Endothelial cell of umbilical vein (primary cell): ENCODE measurements around the gene SCN5A. TPM values are rescaled to one million over a fixed set of nuclear protein-coding genes. Genes with fewer than 3 reads are reported as not detected.

Experiments used
- BruUV-seq: library from RNA; stranded (reverse); fragments of 400-500 nt; replicated peaks from 2 replicates; lab custom pipeline; 2021; lab: Mats Ljungman, UMichigan
- CTCF ChIA-PET: fragments of 300-600, 350-600 bp; sonication (Branson Sonifier 250); formaldehyde crosslinking; loops from one replicate; lab custom pipeline; 2021; ENCODE audit warnings: antibody characterized with exemption, inconsistent platforms; lab: Charles Lee
- POLR2A ChIA-PET: fragments of 300-600, 350-600 bp; sonication (Branson Sonifier 250); formaldehyde crosslinking; loops from one replicate; lab custom pipeline; 2021; ENCODE audit warnings: antibody characterized with exemption, inconsistent platforms; lab: Charles Lee
- DNase-seq: peaks from one replicate; pipeline ENCODE4 v3.0.0-alpha.2; 2011; ENCODE audit warnings: low read depth, low spot score
- FAIRE-seq: peaks from 2 replicates; lab custom pipeline; 2011; peaks lifted over from hg19 to GRCh38; lab: Jason Lieb, UNC
- H2AFZ ChIP-seq: 2 replicates; pipeline ENCODE4 v1.6.0; 2012; ENCODE audit warnings: low read depth, low read length, control low read depth, inconsistent platforms
- H3K27ac ChIP-seq: 2 replicates; pipeline ENCODE4 v1.5.1; 2011; ENCODE audit warnings: low read depth, mild to moderate bottlenecking, control low read depth, low read length, moderate library complexity; ENCODE audit not compliant: insufficient read depth
- H3K27me3 ChIP-seq, 2 experiments: 2 replicates each; pipeline versions ENCODE4 v1.6.0 to v1.6.1; 2011; ENCODE audit warnings: low read length in 2 of 2, mixed read lengths in 1 of 2; ENCODE audit not compliant: control insufficient read depth in 2 of 2, insufficient read depth in 2 of 2
- H3K36me3 ChIP-seq, 2 experiments: 2 replicates in 1 of 2; 3 replicates in 1 of 2; pipeline ENCODE4 v1.5.1; 2011; ENCODE audit warnings: low read length in 2 of 2, mild to moderate bottlenecking in 1 of 2, moderate library complexity in 1 of 2; ENCODE audit not compliant: control insufficient read depth in 2 of 2, insufficient read depth in 2 of 2; ENCODE audit errors: extremely low read depth in 1 of 2
- H3K4me1 ChIP-seq: 3 replicates; pipeline ENCODE4 v1.5.1; 2011; ENCODE audit warnings: mild to moderate bottlenecking, low read length; ENCODE audit not compliant: control insufficient read depth, insufficient read depth; ENCODE audit errors: extremely low read depth
- H3K4me2 ChIP-seq: 2 replicates; pipeline ENCODE4 v1.6.1; 2011; ENCODE audit warnings: low read length, control low read depth, mixed read lengths; ENCODE audit not compliant: insufficient read depth
- H3K4me3 ChIP-seq, 3 experiments: fragments of 200-600 bp in 1 of 3; sonication (generic), shearing (Covaris generic) in 1 of 3; replicated peaks in 1 of 3; 2 replicates each; pipeline ENCODE4 v1.5.1; 2011 to 2016; ENCODE audit warnings: control low read depth in 3 of 3, low read length in 3 of 3, mild to moderate bottlenecking in 2 of 3, inconsistent platforms in 1 of 3, low read depth in 1 of 3, moderate library complexity in 1 of 3; ENCODE audit not compliant: insufficient read depth in 1 of 3
- H3K79me2 ChIP-seq: 2 replicates; pipeline ENCODE4 v1.6.0; 2012; ENCODE audit warnings: low read length, inconsistent platforms; ENCODE audit not compliant: control insufficient read depth, insufficient read depth
- H3K9ac ChIP-seq: replicated peaks from 2 replicates; pipeline ENCODE3; 2011; ENCODE audit warnings: low read length, control low read depth; ENCODE audit not compliant: insufficient read depth; ENCODE audit errors: extremely low read depth
- H3K9me1 ChIP-seq: replicated peaks from 3 replicates; pipeline ENCODE4 v1.6.0; 2011; ENCODE audit warnings: mild to moderate bottlenecking, low read length; ENCODE audit not compliant: control insufficient read depth, insufficient read depth; ENCODE audit errors: extremely low read depth
- H3K9me3 ChIP-seq: replicated peaks from 2 replicates; pipeline ENCODE4 v1.5.1; 2012; ENCODE audit warnings: low read length, inconsistent platforms; ENCODE audit not compliant: control insufficient read depth, insufficient read depth
- H4K20me1 ChIP-seq: replicated peaks from 2 replicates; pipeline ENCODE3; 2011; ENCODE audit warnings: mild to moderate bottlenecking, low read length; ENCODE audit not compliant: control insufficient read depth, insufficient read depth; ENCODE audit errors: extremely low read depth
- CTCF ChIP-seq, 2 donors: IDR thresholded peaks; 1 replicate in 1 of 2; 2 replicates in 1 of 2; pipeline ENCODE4 v1.5.1; 2011; ENCODE audit warnings: low read length in 2 of 2, mild to moderate bottlenecking in 2 of 2, moderate library complexity in 2 of 2, control low read depth in 1 of 2, inconsistent platforms in 1 of 2, low read depth in 1 of 2; ENCODE audit not compliant: insufficient read depth in 1 of 2; ENCODE audit errors: extremely low read depth in 1 of 2
- EZH2 ChIP-seq: IDR thresholded peaks from 2 replicates; pipeline ENCODE4 v1.6.1; 2012; ENCODE audit warnings: borderline replicate concordance, low read depth, mild to moderate bottlenecking, moderate library complexity, low read length, inconsistent platforms; ENCODE audit not compliant: severe bottlenecking
- FOS ChIP-seq: IDR thresholded peaks from 2 replicates; pipeline ENCODE4 v1.6.1; 2011; ENCODE audit warnings: mild to moderate bottlenecking, low read length, moderate library complexity, borderline replicate concordance; ENCODE audit not compliant: insufficient read depth
- GATA2 ChIP-seq: IDR thresholded peaks from 2 replicates; pipeline ENCODE4 v1.7.0; 2011; ENCODE audit warnings: low read depth, mild to moderate bottlenecking, moderate library complexity, mixed read lengths, low read length; ENCODE audit not compliant: insufficient read length, insufficient read depth
- JUN ChIP-seq: IDR thresholded peaks from 2 replicates; pipeline ENCODE4 v1.6.1; 2011; ENCODE audit warnings: borderline replicate concordance, low read depth; ENCODE audit not compliant: insufficient read length, insufficient read depth
- MAX ChIP-seq: IDR thresholded peaks from 2 replicates; pipeline ENCODE4 v1.6.1; 2011; ENCODE audit not compliant: insufficient read depth, insufficient read length
- MYC ChIP-seq: IDR thresholded peaks from one replicate; pipeline ENCODE4 v1.6.1; 2011; ENCODE audit warnings: mild to moderate bottlenecking, low read depth, low read length
- POLR2A ChIP-seq: IDR thresholded peaks from 2 replicates; pipeline ENCODE4 v1.6.1; 2012; ENCODE audit warnings: low read depth, mild to moderate bottlenecking, control low read depth, low read length
- POLR2AphosphoS5 ChIP-seq: IDR thresholded peaks from 2 replicates; pipeline ENCODE4 v1.6.1; 2012; ENCODE audit warnings: low read depth, mild to moderate bottlenecking, control low read depth, low read length, moderate library complexity; ENCODE audit not compliant: insufficient read depth
- dilution Hi-C: fragments of 300-500 bp; cut with MboI; formaldehyde crosslinking; loops from one replicate; pipeline ENCODE4 v1.15.0; 2019; ENCODE audit warnings: low sequenced_read_pairs; ENCODE audit not compliant: extremely low pct_ligation_motif_present
- intact Hi-C: fragments of 100-400 bp; cut with micrococcal nuclease; formaldehyde crosslinking; loops from one replicate; pipeline ENCODE4 v1.10.0; 2022
- polyA plus RNA-seq, 4 experiments: library from polyadenylated mRNA; depleted of rRNA in 3 of 4; stranded (reverse) in 3 of 4; unstranded in 1 of 4; fragments of >200 nt; gene quantifications; 2 replicates each; pipeline versions ENCODE4 v1.2.1 to v1.2.3, GENCODE V29; 2011 to 2012; ENCODE audit warnings: missing spikeins in 1 of 4
- total RNA-seq: library from RNA; stranded (reverse); gene quantifications from 2 replicates; pipeline ENCODE4 v1.2.3, GENCODE V29; 2021

SCN5A gene
- total and polyA plus RNA-seq, 2 donors (not counting 3 experiments of a cell fraction or from before 2014, with no cell fraction given) = 2.7 to 20.0 TPM

GRCh38 chr3:38613426-38613825 is 36.1 kb downstream of the SCN5A start:
- dilution Hi-C loops (no loop called here), intact Hi-C loops (no loop called here)
- H3K9me3 ChIP-seq = no peaks in the 10 kb centered on the region
- H3K27me3 ChIP-seq = no peaks in the 10 kb centered on the region
- DNase-seq = no peak
- no TSS peak for BruUV-seq
- no peak overlapping the region for H3K4me3 ChIP-seq
- CTCF ChIA-PET = no interaction called here
- no peaks in the 10 kb centered on the region for H3K4me1 ChIP-seq
- H3K9ac ChIP-seq = no peak overlapping the region
- H3K4me2 ChIP-seq = no peak overlapping the region
- TF ChIP-seq JUN (no peak), FOS (no peak), MAX (no peak), CTCF (IDR thresholded peaks at IDR 0.05; ENCODE audit: extremely low read depth in 1 of 2, insufficient read depth in 1 of 2, low read depth in 1 of 2, low read length in 2 of 2) (no peak), EZH2 (no peak), POLR2A (no peak), GATA2 (no peak), POLR2AphosphoS5 (no peak), MYC (no peak)
- H3K9me1 ChIP-seq = no peaks in the 10 kb centered on the region
- no peak overlapping the region for H2AFZ ChIP-seq
- H3K27ac ChIP-seq = no peak overlapping the region
- no peaks in the 10 kb centered on the region for H3K36me3 ChIP-seq
- FAIRE-seq = no peak
- POLR2A ChIA-PET = no interaction called here
- H4K20me1 ChIP-seq = no peaks in the 10 kb centered on the region
- H3K79me2 ChIP-seq = no peaks in the 10 kb centered on the region
